Liver (tissue), 9 donors: ENCODE results near the gene BFSP1. TPM values are rescaled to one million over a fixed set of nuclear protein-coding genes. Genes with fewer than 3 reads are reported as not detected.

Source experiments
- DNase-seq: peaks from one replicate; pipeline ENCODE4 v3.0.0-alpha.2; 2017; ENCODE audit warnings: low spot score
- H3K27ac ChIP-seq, 2 donors: one replicate each; pipeline ENCODE4 v1.7.0; 2013; ENCODE audit warnings: inconsistent platforms in 2 of 2, low read length in 2 of 2, control low read depth in 1 of 2, low read depth in 1 of 2, mild to moderate bottlenecking in 1 of 2
- H3K27me3 ChIP-seq, 4 donors: one replicate each; pipeline versions ENCODE4 v1.6.1 to v1.7.0; 2013; ENCODE audit warnings: low read length in 3 of 4, inconsistent platforms in 1 of 4, mild to moderate bottlenecking in 1 of 4, moderate library complexity in 1 of 4; ENCODE audit not compliant: control insufficient read depth in 4 of 4, insufficient read depth in 4 of 4
- H3K36me3 ChIP-seq, 4 donors: one replicate each; pipeline versions ENCODE4 v1.6.1 to v1.7.0; 2013; ENCODE audit warnings: low read length in 3 of 4, mild to moderate bottlenecking in 3 of 4, low read depth in 1 of 4, moderate library complexity in 1 of 4; ENCODE audit not compliant: control insufficient read depth in 4 of 4, insufficient read depth in 3 of 4
- H3K4me1 ChIP-seq, 4 donors: one replicate each; pipeline versions ENCODE4 v1.6.1 to v1.7.0; 2013; ENCODE audit warnings: low read length in 3 of 4, mild to moderate bottlenecking in 3 of 4, moderate library complexity in 1 of 4; ENCODE audit not compliant: control insufficient read depth in 4 of 4, insufficient read depth in 4 of 4
- H3K4me3 ChIP-seq, 3 donors: one replicate each; pipeline versions ENCODE4 v1.6.1 to v1.7.0; 2013; ENCODE audit warnings: low read length in 3 of 3, control low read depth in 1 of 3, low read depth in 1 of 3, mild to moderate bottlenecking in 1 of 3
- H3K9ac ChIP-seq, 2 donors: one replicate each; pipeline ENCODE4 v1.7.0; 2013; ENCODE audit warnings: low read length in 2 of 2, mild to moderate bottlenecking in 2 of 2, moderate library complexity in 2 of 2, control low read depth in 1 of 2, low read depth in 1 of 2
- H3K9me3 ChIP-seq, 4 donors: one replicate each; pipeline versions ENCODE4 v1.6.1 to v1.7.0; 2013; ENCODE audit warnings: low read length in 3 of 4; ENCODE audit not compliant: control insufficient read depth in 4 of 4
- FOXA1 ChIP-seq: IDR thresholded peaks from 2 replicates; pipeline ENCODE4 v1.6.1; 2016; ENCODE audit warnings: antibody characterized with exemption
- FOXA2 ChIP-seq: IDR thresholded peaks from 2 replicates; pipeline ENCODE4 v1.6.1; 2016; ENCODE audit warnings: antibody characterized with exemption
- GABPA ChIP-seq, 2 donors: IDR thresholded peaks in 1 of 2; conservative IDR thresholded peaks in 1 of 2; 2 replicates each; pipeline ENCODE4 v1.6.1; 2016; ENCODE audit warnings: antibody characterized with exemption in 2 of 2, mild to moderate bottlenecking in 1 of 2, moderate library complexity in 1 of 2
- HNF4A ChIP-seq, 2 donors: conservative IDR thresholded peaks; 2 replicates each; pipeline ENCODE4 v1.6.1; 2016; ENCODE audit warnings: antibody characterized with exemption in 2 of 2, mild to moderate bottlenecking in 2 of 2
- HNF4G ChIP-seq: IDR thresholded peaks from 2 replicates; pipeline ENCODE4 v1.6.1; 2016; ENCODE audit warnings: antibody characterized with exemption
- JUND ChIP-seq, 2 donors: IDR thresholded peaks; 2 replicates each; pipeline ENCODE4 v1.6.1; 2016; ENCODE audit warnings: antibody characterized with exemption in 2 of 2
- NR2F2 ChIP-seq: IDR thresholded peaks from 2 replicates; pipeline ENCODE4 v1.6.1; 2016; ENCODE audit warnings: antibody characterized with exemption
- RAD21 ChIP-seq, 2 donors: IDR thresholded peaks; 2 replicates each; pipeline ENCODE4 v1.6.1; 2016; ENCODE audit warnings: antibody characterized with exemption in 2 of 2, mild to moderate bottlenecking in 2 of 2
- RXRA ChIP-seq, 2 donors: IDR thresholded peaks; 2 replicates each; pipeline ENCODE4 v1.6.1; 2017 to 2018; ENCODE audit warnings: antibody characterized with exemption in 2 of 2, mild to moderate bottlenecking in 1 of 2
- TAF1 ChIP-seq: conservative IDR thresholded peaks from 2 replicates; pipeline ENCODE4 v1.6.1; 2016; ENCODE audit warnings: antibody characterized with exemption, mild to moderate bottlenecking
- YY1 ChIP-seq: IDR thresholded peaks from 2 replicates; pipeline ENCODE4 v1.6.1; 2016; ENCODE audit warnings: antibody characterized with exemption, mild to moderate bottlenecking
- WGBS: extraction: QIAGEN DNeasy Blood & Tissue Kit; methylation state at CpG from one replicate; pipeline ENCODE4 v1.1.7; 2013; 5-methylcytosine and 5-hydroxymethylcytosine counted together
- polyA plus RNA-seq, 2 donors: library from polyadenylated mRNA; stranded (reverse) in 1 of 2; unstranded in 1 of 2; fragments of 200-250 nt in 1 of 2; fragments of >200 nt in 1 of 2; fragmentation: Nextera tagmentation in 1 of 2; extraction: Ambion mirVana in 1 of 2; gene quantifications; one replicate each; pipeline versions ENCODE4 v1.2.1 to v1.2.3, GENCODE V29; 2013 to 2015
- total RNA-seq, 2 donors: library from RNA; depleted of rRNA; stranded (reverse); fragments of >200 nt; gene quantifications; one replicate each; pipeline ENCODE4 v1.2.3, GENCODE V29; 2014
- TF ChIP-seq, protein P1 (sequence below): IDR thresholded peaks from 2 replicates; pipeline ENCODE4 v1.6.1; 2016; ENCODE audit warnings: antibody characterized with exemption
- TF ChIP-seq, protein P2 (sequence below): IDR thresholded peaks from 2 replicates; pipeline ENCODE4 v1.6.1; 2016; ENCODE audit warnings: antibody characterized with exemption, mild to moderate bottlenecking
- TF ChIP-seq, protein P3 (sequence below): IDR thresholded peaks from 2 replicates; pipeline ENCODE4 v1.6.1; 2016; ENCODE audit warnings: antibody characterized with exemption
- TF ChIP-seq, protein P4 (sequence below): fragments of 150-350 bp; IDR thresholded peaks from 2 replicates; pipeline ENCODE4 v1.5.1; 2017; ENCODE audit warnings: improper control_type of control experiment, low read depth, low read length; ENCODE audit not compliant: missing input control
- donor health status: healthy.
- donor health status: healthy.
- donor health status: healthy.
- donor health status: healthy.
- donor health status: healthy.

BFSP1 gene
- total and polyA plus RNA-seq, 4 donors: 0.14 to 0.28 (median 0.21) TPM

DNA sequence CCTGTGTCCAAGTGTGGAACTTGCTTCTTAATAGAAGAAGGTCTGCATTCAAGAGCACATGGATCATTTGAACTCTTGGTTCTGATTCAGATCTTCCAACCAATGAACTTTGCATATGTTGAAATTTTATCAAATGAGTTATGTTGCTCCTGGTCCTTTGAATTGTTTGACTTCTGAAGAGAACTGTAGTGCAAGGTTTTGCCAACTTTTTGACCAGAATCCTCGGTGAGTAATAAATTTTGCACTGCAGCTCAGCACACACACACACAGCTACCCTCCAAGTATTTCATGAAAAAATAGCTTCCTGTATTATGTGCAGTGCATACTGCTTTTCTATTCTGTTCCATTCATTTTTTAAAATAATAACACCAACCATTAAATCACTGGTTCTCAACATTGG lies 67.5 kb downstream of the BFSP1 start:
- H3K27me3 ChIP-seq: no peaks in the 10 kb centered on the region
- WGBS: 62% methylated on average over 1 of the region's 1 CpG
- H3K27ac ChIP-seq: no peak overlapping the region
- no peak for DNase-seq
- no peak overlapping the region for H3K4me3 ChIP-seq
- no peak overlapping the region for H3K9ac ChIP-seq
- H3K36me3 ChIP-seq: no peaks in the 10 kb centered on the region
- peaks cover 0 to 2% (median 0%) of the 10 kb centered on the region in 4 donors for H3K9me3 ChIP-seq
- H3K4me1 ChIP-seq: no peaks in the 10 kb centered on the region
- TF ChIP-seq FOXA1 (no peak), RXRA (IDR thresholded peaks at IDR 0.05) (no peak), YY1 (no peak)
- TF ChIP-seq, protein P1, sequence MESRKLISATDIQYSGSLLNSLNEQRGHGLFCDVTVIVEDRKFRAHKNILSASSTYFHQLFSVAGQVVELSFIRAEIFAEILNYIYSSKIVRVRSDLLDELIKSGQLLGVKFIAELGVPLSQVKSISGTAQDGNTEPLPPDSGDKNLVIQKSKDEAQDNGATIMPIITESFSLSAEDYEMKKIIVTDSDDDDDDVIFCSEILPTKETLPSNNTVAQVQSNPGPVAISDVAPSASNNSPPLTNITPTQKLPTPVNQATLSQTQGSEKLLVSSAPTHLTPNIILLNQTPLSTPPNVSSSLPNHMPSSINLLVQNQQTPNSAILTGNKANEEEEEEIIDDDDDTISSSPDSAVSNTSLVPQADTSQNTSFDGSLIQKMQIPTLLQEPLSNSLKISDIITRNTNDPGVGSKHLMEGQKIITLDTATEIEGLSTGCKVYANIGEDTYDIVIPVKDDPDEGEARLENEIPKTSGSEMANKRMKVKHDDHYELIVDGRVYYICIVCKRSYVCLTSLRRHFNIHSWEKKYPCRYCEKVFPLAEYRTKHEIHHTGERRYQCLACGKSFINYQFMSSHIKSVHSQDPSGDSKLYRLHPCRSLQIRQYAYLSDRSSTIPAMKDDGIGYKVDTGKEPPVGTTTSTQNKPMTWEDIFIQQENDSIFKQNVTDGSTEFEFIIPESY: no peak

DNA sequence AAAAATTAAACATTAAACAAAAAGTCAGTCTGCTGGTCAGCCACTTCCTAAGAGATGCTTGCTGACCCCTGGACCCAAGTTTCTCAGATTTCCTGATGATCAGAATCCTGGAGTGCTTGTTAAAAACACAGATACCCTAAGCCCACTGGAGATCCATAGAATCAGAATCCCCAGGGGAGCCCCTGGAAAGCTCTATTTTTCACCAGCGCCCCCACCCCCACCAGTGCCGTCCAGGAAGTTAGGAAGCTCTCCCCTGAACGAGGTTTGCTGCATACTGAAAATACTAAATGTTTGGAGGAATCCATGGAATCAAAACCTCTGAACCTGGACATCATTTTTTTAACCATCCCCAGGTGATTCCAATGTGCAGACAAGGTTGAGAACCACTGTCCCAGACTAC lies 69.2 kb downstream of the BFSP1 start:
- Histone ChIP-seq H3K9me3 (peaks cover 0 to 2% (median 0%) of the 10 kb centered on the region in 4 donors), H3K27ac (no peak overlapping the region), H3K4me3 (no peak overlapping the region), H3K36me3 (no peaks in the 10 kb centered on the region), H3K4me1 (no peaks in the 10 kb centered on the region), H3K9ac (no peak overlapping the region), H3K27me3 (peaks cover 0 to 3% (median 0%) of the 10 kb centered on the region in 4 donors)
- DNase-seq: no peak
- TF ChIP-seq RXRA (IDR thresholded peaks at IDR 0.05) (no peak), HNF4G (no peak), JUND (IDR thresholded peaks at IDR 0.05) (no peak), NR2F2 (no peak), TAF1 (no peak), GABPA (IDR thresholded peaks at IDR 0.05 in 1 of 2, conservative IDR thresholded peaks at IDR 0.05 in 1 of 2) (no peak), FOXA2 (no peak), HNF4A (conservative IDR thresholded peaks at IDR 0.05) (no peak), RAD21 (IDR thresholded peaks at IDR 0.05) (no peak), YY1 (no peak)
- TF ChIP-seq, protein P1: no peak
- TF ChIP-seq, protein P2, sequence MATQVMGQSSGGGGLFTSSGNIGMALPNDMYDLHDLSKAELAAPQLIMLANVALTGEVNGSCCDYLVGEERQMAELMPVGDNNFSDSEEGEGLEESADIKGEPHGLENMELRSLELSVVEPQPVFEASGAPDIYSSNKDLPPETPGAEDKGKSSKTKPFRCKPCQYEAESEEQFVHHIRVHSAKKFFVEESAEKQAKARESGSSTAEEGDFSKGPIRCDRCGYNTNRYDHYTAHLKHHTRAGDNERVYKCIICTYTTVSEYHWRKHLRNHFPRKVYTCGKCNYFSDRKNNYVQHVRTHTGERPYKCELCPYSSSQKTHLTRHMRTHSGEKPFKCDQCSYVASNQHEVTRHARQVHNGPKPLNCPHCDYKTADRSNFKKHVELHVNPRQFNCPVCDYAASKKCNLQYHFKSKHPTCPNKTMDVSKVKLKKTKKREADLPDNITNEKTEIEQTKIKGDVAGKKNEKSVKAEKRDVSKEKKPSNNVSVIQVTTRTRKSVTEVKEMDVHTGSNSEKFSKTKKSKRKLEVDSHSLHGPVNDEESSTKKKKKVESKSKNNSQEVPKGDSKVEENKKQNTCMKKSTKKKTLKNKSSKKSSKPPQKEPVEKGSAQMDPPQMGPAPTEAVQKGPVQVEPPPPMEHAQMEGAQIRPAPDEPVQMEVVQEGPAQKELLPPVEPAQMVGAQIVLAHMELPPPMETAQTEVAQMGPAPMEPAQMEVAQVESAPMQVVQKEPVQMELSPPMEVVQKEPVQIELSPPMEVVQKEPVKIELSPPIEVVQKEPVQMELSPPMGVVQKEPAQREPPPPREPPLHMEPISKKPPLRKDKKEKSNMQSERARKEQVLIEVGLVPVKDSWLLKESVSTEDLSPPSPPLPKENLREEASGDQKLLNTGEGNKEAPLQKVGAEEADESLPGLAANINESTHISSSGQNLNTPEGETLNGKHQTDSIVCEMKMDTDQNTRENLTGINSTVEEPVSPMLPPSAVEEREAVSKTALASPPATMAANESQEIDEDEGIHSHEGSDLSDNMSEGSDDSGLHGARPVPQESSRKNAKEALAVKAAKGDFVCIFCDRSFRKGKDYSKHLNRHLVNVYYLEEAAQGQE: no peak
- TF ChIP-seq, protein P3, sequence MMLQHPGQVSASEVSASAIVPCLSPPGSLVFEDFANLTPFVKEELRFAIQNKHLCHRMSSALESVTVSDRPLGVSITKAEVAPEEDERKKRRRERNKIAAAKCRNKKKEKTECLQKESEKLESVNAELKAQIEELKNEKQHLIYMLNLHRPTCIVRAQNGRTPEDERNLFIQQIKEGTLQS: no peak
- TF ChIP-seq, protein P4, sequence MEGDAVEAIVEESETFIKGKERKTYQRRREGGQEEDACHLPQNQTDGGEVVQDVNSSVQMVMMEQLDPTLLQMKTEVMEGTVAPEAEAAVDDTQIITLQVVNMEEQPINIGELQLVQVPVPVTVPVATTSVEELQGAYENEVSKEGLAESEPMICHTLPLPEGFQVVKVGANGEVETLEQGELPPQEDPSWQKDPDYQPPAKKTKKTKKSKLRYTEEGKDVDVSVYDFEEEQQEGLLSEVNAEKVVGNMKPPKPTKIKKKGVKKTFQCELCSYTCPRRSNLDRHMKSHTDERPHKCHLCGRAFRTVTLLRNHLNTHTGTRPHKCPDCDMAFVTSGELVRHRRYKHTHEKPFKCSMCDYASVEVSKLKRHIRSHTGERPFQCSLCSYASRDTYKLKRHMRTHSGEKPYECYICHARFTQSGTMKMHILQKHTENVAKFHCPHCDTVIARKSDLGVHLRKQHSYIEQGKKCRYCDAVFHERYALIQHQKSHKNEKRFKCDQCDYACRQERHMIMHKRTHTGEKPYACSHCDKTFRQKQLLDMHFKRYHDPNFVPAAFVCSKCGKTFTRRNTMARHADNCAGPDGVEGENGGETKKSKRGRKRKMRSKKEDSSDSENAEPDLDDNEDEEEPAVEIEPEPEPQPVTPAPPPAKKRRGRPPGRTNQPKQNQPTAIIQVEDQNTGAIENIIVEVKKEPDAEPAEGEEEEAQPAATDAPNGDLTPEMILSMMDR: no peak
- WGBS: 51% methylated on average over 3 of the region's 3 CpGs
